Measurements from ENCODE around the gene PLPPR2. TPM values are rescaled to one million over a fixed set of nuclear protein-coding genes. Genes with fewer than 3 reads are reported as not detected.

The PLPPR2 gene
- total RNA-seq, 4 donors from 2014 or later = 4.2 to 19.6 (median 9.3) TPM

GRCh38 chr19:11387162-11388034 lies 32.2 kb downstream of the PLPPR2 start:
- TF ChIP-seq, protein P1, sequence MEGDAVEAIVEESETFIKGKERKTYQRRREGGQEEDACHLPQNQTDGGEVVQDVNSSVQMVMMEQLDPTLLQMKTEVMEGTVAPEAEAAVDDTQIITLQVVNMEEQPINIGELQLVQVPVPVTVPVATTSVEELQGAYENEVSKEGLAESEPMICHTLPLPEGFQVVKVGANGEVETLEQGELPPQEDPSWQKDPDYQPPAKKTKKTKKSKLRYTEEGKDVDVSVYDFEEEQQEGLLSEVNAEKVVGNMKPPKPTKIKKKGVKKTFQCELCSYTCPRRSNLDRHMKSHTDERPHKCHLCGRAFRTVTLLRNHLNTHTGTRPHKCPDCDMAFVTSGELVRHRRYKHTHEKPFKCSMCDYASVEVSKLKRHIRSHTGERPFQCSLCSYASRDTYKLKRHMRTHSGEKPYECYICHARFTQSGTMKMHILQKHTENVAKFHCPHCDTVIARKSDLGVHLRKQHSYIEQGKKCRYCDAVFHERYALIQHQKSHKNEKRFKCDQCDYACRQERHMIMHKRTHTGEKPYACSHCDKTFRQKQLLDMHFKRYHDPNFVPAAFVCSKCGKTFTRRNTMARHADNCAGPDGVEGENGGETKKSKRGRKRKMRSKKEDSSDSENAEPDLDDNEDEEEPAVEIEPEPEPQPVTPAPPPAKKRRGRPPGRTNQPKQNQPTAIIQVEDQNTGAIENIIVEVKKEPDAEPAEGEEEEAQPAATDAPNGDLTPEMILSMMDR (IDR thresholded peaks at IDR 0.05; ENCODE audit: low read depth) = no peak

GRCh38 chr19:11390359-11390758 lies 35.1 kb downstream of the PLPPR2 start:
- TF ChIP-seq, protein P1 (IDR thresholded peaks at IDR 0.05; ENCODE audit: low read depth) = no peak

DNA sequence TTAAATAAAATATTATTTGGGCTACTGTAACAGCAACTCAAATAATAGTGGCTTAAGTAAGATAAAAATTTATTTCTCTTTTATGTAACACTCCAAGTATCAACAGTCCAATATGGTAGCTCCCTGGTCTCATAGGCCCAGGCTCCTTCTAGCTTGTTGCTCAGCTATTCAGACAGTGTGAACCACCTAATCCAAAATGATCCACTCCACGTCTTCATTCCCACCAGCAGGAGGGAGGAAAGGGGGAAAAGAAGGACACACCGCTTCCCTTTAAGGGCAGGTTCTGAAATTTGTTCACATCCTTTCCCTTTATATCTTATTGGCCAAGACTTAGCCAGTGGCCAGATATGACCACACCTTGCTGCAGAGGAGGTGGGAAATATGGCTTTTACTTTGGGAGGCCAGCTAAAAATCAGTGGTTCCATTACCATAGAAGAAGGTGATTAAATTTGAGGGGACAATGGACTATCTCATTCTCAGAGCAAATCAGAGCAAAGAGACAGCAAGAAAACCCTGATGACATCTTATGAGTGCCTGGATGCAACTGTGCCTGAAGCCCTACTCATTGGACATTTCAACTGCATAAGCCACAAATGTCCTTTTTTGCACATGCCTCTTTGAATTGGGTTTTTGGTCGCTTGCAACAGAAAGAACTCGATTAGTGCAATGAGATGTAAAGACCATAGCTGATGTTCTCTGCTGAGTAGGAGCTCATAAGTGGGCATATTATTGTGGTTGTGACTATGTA lies 35.9 kb downstream of the PLPPR2 start:
- TF ChIP-seq, protein P1 (IDR thresholded peaks at IDR 0.05; ENCODE audit: low read depth) = no peak

GRCh38 chr19:11397089-11397610 lies 41.9 kb downstream of the PLPPR2 start:
- TF ChIP-seq, protein P1 (IDR thresholded peaks at IDR 0.05; ENCODE audit: low read depth) = no peak

DNA sequence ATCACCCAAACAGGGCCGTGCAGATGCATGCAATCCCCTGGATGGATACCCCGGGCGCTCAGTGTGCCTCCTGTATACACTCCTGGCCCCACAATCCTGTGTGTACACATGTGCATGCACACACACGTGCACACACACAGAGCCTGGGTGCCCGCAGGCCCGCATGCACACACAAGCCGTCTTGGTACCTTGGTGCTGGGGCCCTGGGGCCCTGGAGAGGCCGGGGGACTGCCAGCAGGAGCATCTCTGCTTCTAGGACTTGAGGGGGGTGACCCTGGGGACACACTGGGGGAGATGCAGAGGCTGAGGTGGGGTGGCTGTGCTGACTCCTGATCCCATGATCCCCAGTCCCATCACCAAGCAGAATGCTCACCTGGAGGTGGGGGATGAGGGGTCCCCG lies 44.4 kb downstream of the PLPPR2 start:
- TF ChIP-seq, protein P1 (IDR thresholded peaks at IDR 0.05; ENCODE audit: low read depth) = no peak

DNA sequence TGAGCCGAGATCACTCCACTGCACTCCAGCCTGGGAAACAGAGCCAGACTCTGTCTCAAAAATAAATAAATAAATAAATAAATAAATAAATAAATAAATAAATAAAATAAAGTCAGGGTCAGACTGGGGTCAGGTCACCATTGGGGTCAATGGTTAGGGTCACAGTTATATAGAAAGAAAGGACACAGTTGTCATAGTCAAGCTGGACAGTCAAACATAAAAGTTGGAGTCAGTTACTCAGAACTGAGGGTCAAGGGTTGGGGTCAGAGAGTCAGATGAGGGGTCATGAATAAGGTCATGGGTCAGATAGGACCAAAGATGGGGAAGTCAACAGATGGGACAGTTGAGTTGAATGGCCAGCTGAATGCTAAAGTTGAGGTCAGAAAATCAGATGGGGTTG lies 45.6 kb downstream of the PLPPR2 start:
- TF ChIP-seq, protein P1 (IDR thresholded peaks at IDR 0.05; ENCODE audit: low read depth) = no peak
